SK-N-SH (cell line): ENCODE data around the gene LAP3. TPM values are rescaled to one million over a fixed set of nuclear protein-coding genes. Genes with fewer than 3 reads are reported as not detected.

ENCODE experiments used
- CTCF ChIA-PET: fragments of 300-600, 350-600 bp; formaldehyde crosslinking; extraction: SDS; loops from one replicate; lab custom pipeline; 2021; lab: Yijun Ruan, JAX
- POLR2A ChIA-PET: fragments of 350-600 bp; sonication (Branson Sonifier 250); formaldehyde crosslinking; extraction: SDS; loops from one replicate; lab custom pipeline; 2020; ENCODE audit warnings: antibody characterized with exemption, inconsistent platforms; lab: Yijun Ruan, JAX
- DNase-seq: peaks from one replicate; pipeline ENCODE4 v3.0.0; 2012
- H2AFZ ChIP-seq: fragments of 200-600 bp; sonication (generic); 2 replicates; pipeline ENCODE4 v1.8.1; 2016; ENCODE audit warnings: antibody characterized with exemption, mild to moderate bottlenecking, low read depth
- H3F3A ChIP-seq: fragments of 200-600 bp; sonication (generic); replicated peaks from 2 replicates; pipeline ENCODE3; 2016; ENCODE audit warnings: antibody characterized with exemption, mild to moderate bottlenecking; ENCODE audit not compliant: insufficient read depth
- H3K27ac ChIP-seq, 2 experiments: fragments of 200-500 bp in 1 of 2; fragments of 200-600 bp in 1 of 2; sonication (Bioruptor generic) in 1 of 2; sonication (generic), shearing (Covaris generic) in 1 of 2; 2 replicates each; pipeline versions ENCODE4 v1.5.1 to v1.6.1; 2014 to 2016; ENCODE audit warnings: low read depth in 2 of 2, inconsistent platforms in 1 of 2, low read length in 1 of 2, mild to moderate bottlenecking in 1 of 2, mixed read lengths in 1 of 2
- H3K27me3 ChIP-seq: fragments of 200-600 bp; sonication (generic), shearing (Covaris generic); 2 replicates; pipeline ENCODE4 v1.6.1; 2016; ENCODE audit warnings: mixed run types; ENCODE audit not compliant: insufficient read depth
- H3K36me3 ChIP-seq, 2 experiments: fragments of 200-500 bp in 1 of 2; fragments of 200-600 bp in 1 of 2; sonication (Bioruptor generic) in 1 of 2; sonication (generic) in 1 of 2; replicated peaks in 1 of 2; 2 replicates each; pipeline versions ENCODE3 to v1.5.1; 2014 to 2016; ENCODE audit warnings: low read length in 1 of 2, mild to moderate bottlenecking in 1 of 2; ENCODE audit not compliant: insufficient read depth in 2 of 2, control insufficient read depth in 1 of 2
- H3K4me1 ChIP-seq, 2 experiments: fragments of 200-500 bp in 1 of 2; fragments of 200-600 bp in 1 of 2; sonication (Bioruptor generic) in 1 of 2; sonication (generic), shearing (Covaris generic) in 1 of 2; 2 replicates each; pipeline versions ENCODE4 v1.5.1 to v1.6.1; 2014 to 2016; ENCODE audit warnings: low read depth in 1 of 2, low read length in 1 of 2, mixed run types in 1 of 2; ENCODE audit not compliant: insufficient read depth in 2 of 2, control insufficient read depth in 1 of 2
- H3K4me2 ChIP-seq: fragments of 200-600 bp; sonication (generic), shearing (Covaris generic); 2 replicates; pipeline ENCODE4 v1.6.1; 2017; ENCODE audit warnings: mixed run types
- H3K4me3 ChIP-seq, 2 experiments: fragments of 200-500 bp in 1 of 2; fragments of 200-600 bp in 1 of 2; sonication (Bioruptor generic) in 1 of 2; sonication (generic), shearing (Covaris generic) in 1 of 2; 2 replicates each; pipeline versions ENCODE4 v1.5.1 to v1.8.1; 2014 to 2016; ENCODE audit warnings: low read depth in 2 of 2, inconsistent platforms in 1 of 2, low read length in 1 of 2, mild to moderate bottlenecking in 1 of 2, mixed read lengths in 1 of 2, moderate library complexity in 1 of 2
- H3K79me2 ChIP-seq: fragments of 200-600 bp; sonication (generic); 2 replicates; pipeline ENCODE4 v1.8.1; 2017; ENCODE audit warnings: mild to moderate bottlenecking; ENCODE audit not compliant: insufficient read depth
- H3K9ac ChIP-seq: fragments of 200-600 bp; sonication (generic); 2 replicates; pipeline ENCODE4 v1.6.1; 2017; ENCODE audit warnings: mixed run types
- H3K9me2 ChIP-seq: fragments of 200-600 bp; sonication (generic); 2 replicates; pipeline ENCODE4 v1.6.1; 2017; ENCODE audit warnings: mixed run types
- H3K9me3 ChIP-seq: fragments of 200-600 bp; sonication (generic); 2 replicates; pipeline ENCODE4 v1.6.1; 2017; ENCODE audit warnings: mixed run types, mild to moderate bottlenecking, moderate library complexity
- H4K20me1 ChIP-seq: fragments of 200-600 bp; sonication (generic); 2 replicates; pipeline ENCODE4 v1.6.1; 2017; ENCODE audit warnings: mild to moderate bottlenecking, mixed run types; ENCODE audit not compliant: insufficient read depth
- CHD2 ChIP-seq: fragments of 150-350 bp; IDR thresholded peaks from 2 replicates; pipeline ENCODE4 v1.6.1; 2018; ENCODE audit warnings: low read length; ENCODE audit not compliant: partially characterized antibody
- EP300 ChIP-seq, 2 experiments: IDR thresholded peaks; 2 replicates each; pipeline versions ENCODE4 v1.4.0 to v1.6.1; 2012; ENCODE audit warnings: borderline replicate concordance in 1 of 2, low read depth in 1 of 2, low read length in 1 of 2
- EZH2phosphoT487 ChIP-seq: fragments of 200-600 bp; sonication (generic); IDR thresholded peaks from 2 replicates; pipeline ENCODE4 v1.6.1; 2017; ENCODE audit warnings: low read depth, mixed run types, mild to moderate bottlenecking, antibody characterized with exemption, moderate library complexity, borderline replicate concordance
- FOXJ3 ChIP-seq: sonication (generic); formaldehyde crosslinking; IDR thresholded peaks from 2 replicates; pipeline ENCODE4 v1.5.1; 2020; ENCODE audit warnings: mild to moderate bottlenecking, missing genetic modification reagents
- FOXM1 ChIP-seq: IDR thresholded peaks from 2 replicates; pipeline ENCODE4 v1.4.0; 2012; ENCODE audit warnings: low read depth, mild to moderate bottlenecking
- GABPA ChIP-seq: IDR thresholded peaks from 2 replicates; pipeline ENCODE4 v1.4.0; 2012; ENCODE audit warnings: low read depth, mild to moderate bottlenecking
- GATA2 ChIP-seq: sonication (generic); formaldehyde crosslinking; IDR thresholded peaks from 2 replicates; pipeline ENCODE4 v1.5.0; 2020; ENCODE audit warnings: mild to moderate bottlenecking, missing genetic modification reagents
- JUND ChIP-seq: IDR thresholded peaks from 2 replicates; pipeline ENCODE4 v1.4.0; 2012
- MEF2A ChIP-seq: IDR thresholded peaks from 2 replicates; pipeline ENCODE4 v1.4.0; 2012; ENCODE audit warnings: low read depth, borderline replicate concordance
- MXI1 ChIP-seq: IDR thresholded peaks from 2 replicates; pipeline ENCODE4 v1.6.1; 2012; ENCODE audit warnings: mild to moderate bottlenecking, low read depth, low read length, improper control_type of control experiment
- NFIC ChIP-seq: IDR thresholded peaks from 2 replicates; pipeline ENCODE4 v1.4.0; 2012; ENCODE audit warnings: borderline replicate concordance
- NRF1 ChIP-seq: IDR thresholded peaks from 2 replicates; pipeline ENCODE4 v1.6.1; 2012; ENCODE audit warnings: low read depth, mild to moderate bottlenecking, low read length
- POLR2AphosphoS5 ChIP-seq: IDR thresholded peaks from 2 replicates; pipeline ENCODE4 v1.6.1; 2012; ENCODE audit warnings: low read depth, low read length
- RAD21 ChIP-seq: IDR thresholded peaks from 2 replicates; pipeline ENCODE4 v1.6.1; 2012; ENCODE audit warnings: mild to moderate bottlenecking, low read length
- TAF1 ChIP-seq: IDR thresholded peaks from 2 replicates; pipeline ENCODE4 v1.6.1; 2012; ENCODE audit warnings: low read depth, mild to moderate bottlenecking, low read length, moderate library complexity, borderline replicate concordance
- TEAD4 ChIP-seq: IDR thresholded peaks from 2 replicates; pipeline ENCODE4 v1.4.0; 2012; ENCODE audit warnings: mild to moderate bottlenecking, borderline replicate concordance; ENCODE audit not compliant: insufficient read depth
- YY1 ChIP-seq: IDR thresholded peaks from 2 replicates; pipeline ENCODE4 v1.4.0; 2012; ENCODE audit warnings: low read depth, mild to moderate bottlenecking
- WGBS: methylation state at CpG from one replicate; pipeline ENCODE4 v1.1.6; 2017; ENCODE audit warnings: low lambda C conversion rate; 5-methylcytosine and 5-hydroxymethylcytosine counted together
- polyA plus RNA-seq, 3 experiments: library from polyadenylated mRNA; depleted of rRNA; stranded (reverse); fragments of >200 nt; gene quantifications; 2 replicates each; pipeline ENCODE4 v1.2.3, GENCODE V29; 2012
- TF ChIP-seq, protein P1 (sequence below): IDR thresholded peaks from 2 replicates; pipeline ENCODE4 v1.4.0; 2012; ENCODE audit warnings: low read depth, borderline replicate concordance
- TF ChIP-seq, protein P2 (sequence below): fragments of 200-600 bp; sonication (generic); IDR thresholded peaks from 2 replicates; pipeline ENCODE4 v1.6.1; 2017; ENCODE audit warnings: antibody characterized with exemption, mild to moderate bottlenecking, moderate library complexity

The LAP3 gene
- polyA plus RNA-seq, 1 of the 3 experiments (the other 2 are of a cell fraction), result 53.2 TPM

DNA sequence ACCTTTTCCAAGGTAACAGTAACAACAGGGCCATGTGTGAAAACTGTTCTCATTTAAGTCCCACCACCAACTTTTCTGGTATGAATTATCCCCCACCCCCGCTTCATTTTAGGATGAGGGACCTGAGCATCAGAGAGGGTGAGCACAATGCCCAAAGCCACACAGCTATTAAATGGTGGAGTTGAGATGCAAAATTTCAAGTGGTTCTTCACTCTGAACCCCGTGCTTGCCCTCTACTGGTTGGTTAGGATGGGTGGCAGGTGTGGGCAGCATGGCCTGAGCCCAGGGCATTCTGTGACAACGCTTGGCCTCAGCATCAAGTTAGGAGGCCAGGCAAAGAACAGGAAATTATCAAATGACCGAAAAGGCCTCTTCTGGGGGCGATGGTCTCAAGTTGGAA lies 70.9 kb downstream of the LAP3 start:
- Histone ChIP-seq H2AFZ (no peak overlapping the region), H3K4me1 (no peaks in the 10 kb centered on the region), H4K20me1 (no peaks in the 10 kb centered on the region), H3K36me3 (no peaks in the 10 kb centered on the region), H3K79me2 (no peaks in the 10 kb centered on the region), H3K9me2 (no peaks in the 10 kb centered on the region), H3K4me2 (no peak overlapping the region), H3K9me3 (no peaks in the 10 kb centered on the region), H3K27me3 (no peaks in the 10 kb centered on the region), H3K27ac (no peak overlapping the region), H3K4me3 (no peak overlapping the region), H3F3A (no peaks in the 10 kb centered on the region), H3K9ac (no peak overlapping the region)
- no peak for TF ChIP-seq GATA2 (CRISPR knock-in tag)
- TF ChIP-seq MXI1, result no peak
- no peak for TF ChIP-seq FOXJ3 (CRISPR knock-in tag)
- no peak for TF ChIP-seq EZH2phosphoT487
- no peak for TF ChIP-seq RAD21
- no peak for TF ChIP-seq GABPA
- no peak for TF ChIP-seq YY1
- TF ChIP-seq, protein P1, sequence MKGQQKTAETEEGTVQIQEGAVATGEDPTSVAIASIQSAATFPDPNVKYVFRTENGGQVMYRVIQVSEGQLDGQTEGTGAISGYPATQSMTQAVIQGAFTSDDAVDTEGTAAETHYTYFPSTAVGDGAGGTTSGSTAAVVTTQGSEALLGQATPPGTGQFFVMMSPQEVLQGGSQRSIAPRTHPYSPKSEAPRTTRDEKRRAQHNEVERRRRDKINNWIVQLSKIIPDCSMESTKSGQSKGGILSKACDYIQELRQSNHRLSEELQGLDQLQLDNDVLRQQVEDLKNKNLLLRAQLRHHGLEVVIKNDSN, result no peak
- TF ChIP-seq JUND, result no peak
- TF ChIP-seq, protein P2, sequence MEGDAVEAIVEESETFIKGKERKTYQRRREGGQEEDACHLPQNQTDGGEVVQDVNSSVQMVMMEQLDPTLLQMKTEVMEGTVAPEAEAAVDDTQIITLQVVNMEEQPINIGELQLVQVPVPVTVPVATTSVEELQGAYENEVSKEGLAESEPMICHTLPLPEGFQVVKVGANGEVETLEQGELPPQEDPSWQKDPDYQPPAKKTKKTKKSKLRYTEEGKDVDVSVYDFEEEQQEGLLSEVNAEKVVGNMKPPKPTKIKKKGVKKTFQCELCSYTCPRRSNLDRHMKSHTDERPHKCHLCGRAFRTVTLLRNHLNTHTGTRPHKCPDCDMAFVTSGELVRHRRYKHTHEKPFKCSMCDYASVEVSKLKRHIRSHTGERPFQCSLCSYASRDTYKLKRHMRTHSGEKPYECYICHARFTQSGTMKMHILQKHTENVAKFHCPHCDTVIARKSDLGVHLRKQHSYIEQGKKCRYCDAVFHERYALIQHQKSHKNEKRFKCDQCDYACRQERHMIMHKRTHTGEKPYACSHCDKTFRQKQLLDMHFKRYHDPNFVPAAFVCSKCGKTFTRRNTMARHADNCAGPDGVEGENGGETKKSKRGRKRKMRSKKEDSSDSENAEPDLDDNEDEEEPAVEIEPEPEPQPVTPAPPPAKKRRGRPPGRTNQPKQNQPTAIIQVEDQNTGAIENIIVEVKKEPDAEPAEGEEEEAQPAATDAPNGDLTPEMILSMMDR, result no peak
- TF ChIP-seq MEF2A, result no peak
- TF ChIP-seq TEAD4, result no peak
- no peak for TF ChIP-seq POLR2AphosphoS5
- TF ChIP-seq NFIC, result no peak
- no peak for TF ChIP-seq FOXM1
- TF ChIP-seq NRF1, result no peak
- no peak for TF ChIP-seq CHD2
- TF ChIP-seq TAF1, result no peak
- POLR2A ChIA-PET, result no interaction called here
- 73% methylated on average over 5 of the region's 5 CpGs for WGBS
- CTCF ChIA-PET, result interaction anchor here (1.3 to 1.6 kb wide), 2 partner anchors 10 to 12 kb away, joined by 5 to 10 read pairs; no protein-coding TSS in a partner anchor
- no peak for DNase-seq

DNA sequence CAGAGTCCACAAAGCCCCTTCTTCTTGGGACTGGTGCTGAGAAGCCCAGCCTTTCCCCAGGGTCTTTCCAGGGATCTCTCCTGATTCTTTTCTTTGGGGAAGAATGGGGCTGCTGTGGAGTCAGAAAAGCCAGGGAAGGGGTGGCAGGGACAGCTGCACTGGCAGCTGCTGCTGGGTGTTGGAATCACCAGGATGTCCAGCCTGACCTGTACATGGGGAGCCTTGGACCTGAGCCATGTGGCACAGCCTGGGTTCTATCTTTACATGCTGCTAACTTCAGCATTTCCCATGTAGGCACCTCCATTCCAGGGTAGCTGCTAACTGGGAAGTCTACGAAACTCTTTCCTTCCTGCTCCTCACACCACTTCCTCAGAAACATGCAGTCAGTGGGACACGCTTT lies 73.4 kb downstream of the LAP3 start:
- Histone ChIP-seq H3K36me3 (no peaks in the 10 kb centered on the region), H3F3A (no peaks in the 10 kb centered on the region), H3K4me3 (no peak overlapping the region), H3K4me2 (no peak overlapping the region), H3K9ac (no peak overlapping the region), H3K9me2 (no peaks in the 10 kb centered on the region), H3K27me3 (no peaks in the 10 kb centered on the region), H2AFZ (no peak overlapping the region), H3K79me2 (no peaks in the 10 kb centered on the region), H3K27ac (no peak overlapping the region), H3K4me1 (no peaks in the 10 kb centered on the region), H4K20me1 (no peaks in the 10 kb centered on the region), H3K9me3 (no peaks in the 10 kb centered on the region)
- TF ChIP-seq FOXM1 (no peak), MXI1 (no peak), EP300 (IDR thresholded peaks at IDR 0.05; ENCODE audit: borderline replicate concordance in 1 of 2, low read depth in 1 of 2, low read length in 1 of 2) (no peak)
- WGBS, result 49% methylated on average over 2 of the region's 2 CpGs
- DNase-seq, result no peak
- ChIA-PET POLR2A (no interaction called here), CTCF (no interaction called here)
